Neural cell (in vitro differentiated cells): ENCODE measurements around the gene SWAP70. TPM values are rescaled to one million over a fixed set of nuclear protein-coding genes. Genes with fewer than 3 reads are reported as not detected.

ENCODE experiments used
- H2AFZ ChIP-seq: fragments of 200-600, 300-800 bp; sonication (generic), shearing (Covaris generic); 2 replicates; pipeline ENCODE4 v1.6.0; 2014; ENCODE audit warnings: low read depth, mild to moderate bottlenecking, antibody characterized with exemption, low read length, moderate library complexity
- H3F3A ChIP-seq: fragments of 200-600 bp; shearing (Covaris generic); 2 replicates; pipeline ENCODE4 v1.6.1; 2016; ENCODE audit warnings: mild to moderate bottlenecking, moderate library complexity, mixed read lengths, antibody characterized with exemption, low read length; ENCODE audit not compliant: insufficient read depth, poor library complexity, severe bottlenecking
- H3K27ac ChIP-seq: fragments of 200-600, 300-800 bp; sonication (generic), shearing (Covaris generic); 2 replicates; pipeline ENCODE4 v1.5.1; 2014; ENCODE audit warnings: mild to moderate bottlenecking, low read length, moderate library complexity
- H3K27me3 ChIP-seq: fragments of 300-800, 200-600 bp; sonication (generic), shearing (Covaris generic); 2 replicates; pipeline ENCODE4 v1.6.0; 2014; ENCODE audit warnings: mild to moderate bottlenecking, low read depth, low read length, moderate library complexity; ENCODE audit not compliant: insufficient read depth
- H3K36me3 ChIP-seq: fragments of 300-800, 200-600 bp; sonication (generic), shearing (Covaris generic); 2 replicates; pipeline ENCODE4 v1.5.1; 2014; ENCODE audit warnings: mild to moderate bottlenecking, antibody characterized with exemption, low read length, moderate library complexity; ENCODE audit not compliant: insufficient read depth
- H3K4me2 ChIP-seq: fragments of 300-800, 200-600 bp; sonication (generic), shearing (Covaris generic); 2 replicates; pipeline ENCODE4 v1.6.0; 2014; ENCODE audit warnings: mild to moderate bottlenecking, low read length
- H3K4me3 ChIP-seq: fragments of 300-800, 200-600 bp; sonication (generic), shearing (Covaris generic); 2 replicates; pipeline ENCODE4 v1.5.1; 2014; ENCODE audit warnings: mild to moderate bottlenecking, low read length, moderate library complexity
- H3K79me2 ChIP-seq: fragments of 200-600 bp; shearing (Covaris generic); replicated peaks from 2 replicates; pipeline ENCODE4 v1.6.0; 2014; ENCODE audit warnings: mild to moderate bottlenecking, low read length, moderate library complexity; ENCODE audit not compliant: insufficient read depth
- H3K9ac ChIP-seq: fragments of 300-800, 200-600 bp; sonication (generic), shearing (Covaris generic); 2 replicates; pipeline ENCODE4 v1.6.1; 2016; ENCODE audit warnings: mild to moderate bottlenecking, low read length, mixed read lengths
- H3K9me2 ChIP-seq: fragments of 200-600 bp; shearing (Covaris generic); 2 replicates; pipeline ENCODE4 v1.6.1; 2016; ENCODE audit warnings: mild to moderate bottlenecking, low read length, mixed read lengths; ENCODE audit not compliant: insufficient read depth
- H3K9me3 ChIP-seq: fragments of 200-600, 300-800 bp; sonication (generic), shearing (Covaris generic); 2 replicates; pipeline ENCODE4 v1.6.1; 2016; ENCODE audit warnings: mild to moderate bottlenecking, mixed run types, low read length, moderate library complexity, mixed read lengths
- H4K20me1 ChIP-seq: fragments of 200-600 bp; shearing (Covaris generic); 2 replicates; pipeline ENCODE4 v1.6.1; 2016; ENCODE audit warnings: mild to moderate bottlenecking, mixed run types; ENCODE audit not compliant: insufficient read depth
- EP300 ChIP-seq: fragments of 450-650 bp; conservative IDR thresholded peaks from 2 replicates; pipeline ENCODE4 v1.6.1; 2014; ENCODE audit warnings: antibody characterized with exemption, mild to moderate bottlenecking, moderate library complexity; ENCODE audit not compliant: poor library complexity, severe bottlenecking
- EZH2 ChIP-seq: fragments of 200-600, 300-800 bp; shearing (Covaris generic), sonication (generic); IDR thresholded peaks from 2 replicates; pipeline ENCODE4 v1.6.1; 2014; ENCODE audit warnings: antibody characterized with exemption, low read length, borderline replicate concordance, mild to moderate bottlenecking; ENCODE audit not compliant: insufficient read depth, poor library complexity, severe bottlenecking
- MXI1 ChIP-seq: fragments of 450-650 bp; conservative IDR thresholded peaks from 2 replicates; pipeline ENCODE4 v1.6.1; 2014; ENCODE audit warnings: antibody characterized with exemption, mild to moderate bottlenecking; ENCODE audit not compliant: poor library complexity, severe bottlenecking
- POLR2AphosphoS5 ChIP-seq: IDR thresholded peaks from 2 replicates; pipeline ENCODE4 v1.6.1; 2012
- RAD21 ChIP-seq: fragments of 450-650 bp; conservative IDR thresholded peaks from 2 replicates; pipeline ENCODE4 v1.6.1; 2014; ENCODE audit warnings: antibody characterized with exemption, mild to moderate bottlenecking, moderate library complexity
- SMC3 ChIP-seq: fragments of 450-650 bp; conservative IDR thresholded peaks from 2 replicates; pipeline ENCODE4 v1.6.1; 2014; ENCODE audit warnings: antibody characterized with exemption, mild to moderate bottlenecking, moderate library complexity; ENCODE audit not compliant: poor library complexity
- TAF1 ChIP-seq: IDR thresholded peaks from 2 replicates; pipeline ENCODE4 v1.6.1; 2012; ENCODE audit warnings: low read depth
- polyA plus RNA-seq: library from polyadenylated mRNA; depleted of rRNA; stranded (reverse); fragments of >200 nt; gene quantifications from 2 replicates; pipeline ENCODE4 v1.2.3, GENCODE V29; 2014
- TF ChIP-seq, protein P1 (sequence below): fragments of 450-650 bp; IDR thresholded peaks from 2 replicates; pipeline ENCODE4 v1.5.1; 2014; ENCODE audit warnings: antibody characterized with exemption, mild to moderate bottlenecking, moderate library complexity; ENCODE audit not compliant: poor library complexity, severe bottlenecking
- TF ChIP-seq, protein P2 (sequence below): IDR thresholded peaks from 2 replicates; pipeline ENCODE4 v1.6.1; 2012; ENCODE audit warnings: borderline replicate concordance

SWAP70 gene
- polyA plus RNA-seq, 1 donor from 2014 or later, result 1.4 TPM

DNA sequence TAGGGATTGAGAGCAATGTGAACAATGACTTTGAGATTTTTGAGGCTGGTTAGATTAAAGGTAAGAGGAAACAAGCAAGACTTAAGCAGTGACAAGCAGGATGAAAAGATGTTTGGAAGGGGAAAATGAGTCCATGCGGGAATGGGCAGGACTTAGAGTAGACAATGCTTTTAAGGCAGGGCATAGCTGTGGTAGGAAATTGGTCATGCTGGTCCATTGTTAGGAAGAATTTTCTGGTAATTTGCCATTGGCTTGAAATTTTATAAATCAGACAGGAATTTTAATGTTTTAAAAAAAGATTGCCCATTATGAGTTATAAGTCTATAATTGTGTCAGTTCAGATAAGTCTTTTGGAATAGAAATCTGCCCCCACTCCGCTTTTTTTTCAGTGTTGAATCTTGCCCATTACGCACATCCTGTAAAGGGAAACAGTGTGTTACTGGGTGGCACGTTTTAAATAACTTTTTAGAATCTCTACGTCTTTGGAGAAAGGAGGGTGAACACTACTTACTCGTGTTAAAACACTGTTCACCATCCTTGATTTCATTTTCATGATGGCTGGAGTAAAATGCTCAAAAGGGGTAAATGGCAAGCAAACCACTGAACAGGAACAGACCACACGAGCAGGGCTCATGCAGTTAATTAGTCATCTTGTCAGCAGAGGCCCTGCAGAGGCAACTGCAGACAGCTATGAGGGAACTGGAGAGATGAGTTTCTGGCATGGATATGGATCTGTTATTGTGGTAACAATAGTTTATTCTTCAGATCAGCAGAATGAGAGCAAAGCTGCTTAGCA lies 25.0 kb downstream of the SWAP70 start:
- no peaks in the 10 kb centered on the region for H3K9me3 ChIP-seq
- no peak overlapping the region for H3K4me3 ChIP-seq
- H3K9ac ChIP-seq, result no peak overlapping the region
- no peak overlapping the region for H2AFZ ChIP-seq
- no peaks in the 10 kb centered on the region for H3K9me2 ChIP-seq
- H3K27me3 ChIP-seq, result no peaks in the 10 kb centered on the region
- H3K79me2 ChIP-seq, result no peaks in the 10 kb centered on the region
- TF ChIP-seq EP300 (no peak), POLR2AphosphoS5 (no peak), MXI1 (no peak), EZH2 (no peak), SMC3 (no peak), TAF1 (no peak), RAD21 (no peak)
- TF ChIP-seq, protein P1, sequence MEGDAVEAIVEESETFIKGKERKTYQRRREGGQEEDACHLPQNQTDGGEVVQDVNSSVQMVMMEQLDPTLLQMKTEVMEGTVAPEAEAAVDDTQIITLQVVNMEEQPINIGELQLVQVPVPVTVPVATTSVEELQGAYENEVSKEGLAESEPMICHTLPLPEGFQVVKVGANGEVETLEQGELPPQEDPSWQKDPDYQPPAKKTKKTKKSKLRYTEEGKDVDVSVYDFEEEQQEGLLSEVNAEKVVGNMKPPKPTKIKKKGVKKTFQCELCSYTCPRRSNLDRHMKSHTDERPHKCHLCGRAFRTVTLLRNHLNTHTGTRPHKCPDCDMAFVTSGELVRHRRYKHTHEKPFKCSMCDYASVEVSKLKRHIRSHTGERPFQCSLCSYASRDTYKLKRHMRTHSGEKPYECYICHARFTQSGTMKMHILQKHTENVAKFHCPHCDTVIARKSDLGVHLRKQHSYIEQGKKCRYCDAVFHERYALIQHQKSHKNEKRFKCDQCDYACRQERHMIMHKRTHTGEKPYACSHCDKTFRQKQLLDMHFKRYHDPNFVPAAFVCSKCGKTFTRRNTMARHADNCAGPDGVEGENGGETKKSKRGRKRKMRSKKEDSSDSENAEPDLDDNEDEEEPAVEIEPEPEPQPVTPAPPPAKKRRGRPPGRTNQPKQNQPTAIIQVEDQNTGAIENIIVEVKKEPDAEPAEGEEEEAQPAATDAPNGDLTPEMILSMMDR, result no peak
- TF ChIP-seq, protein P2, sequence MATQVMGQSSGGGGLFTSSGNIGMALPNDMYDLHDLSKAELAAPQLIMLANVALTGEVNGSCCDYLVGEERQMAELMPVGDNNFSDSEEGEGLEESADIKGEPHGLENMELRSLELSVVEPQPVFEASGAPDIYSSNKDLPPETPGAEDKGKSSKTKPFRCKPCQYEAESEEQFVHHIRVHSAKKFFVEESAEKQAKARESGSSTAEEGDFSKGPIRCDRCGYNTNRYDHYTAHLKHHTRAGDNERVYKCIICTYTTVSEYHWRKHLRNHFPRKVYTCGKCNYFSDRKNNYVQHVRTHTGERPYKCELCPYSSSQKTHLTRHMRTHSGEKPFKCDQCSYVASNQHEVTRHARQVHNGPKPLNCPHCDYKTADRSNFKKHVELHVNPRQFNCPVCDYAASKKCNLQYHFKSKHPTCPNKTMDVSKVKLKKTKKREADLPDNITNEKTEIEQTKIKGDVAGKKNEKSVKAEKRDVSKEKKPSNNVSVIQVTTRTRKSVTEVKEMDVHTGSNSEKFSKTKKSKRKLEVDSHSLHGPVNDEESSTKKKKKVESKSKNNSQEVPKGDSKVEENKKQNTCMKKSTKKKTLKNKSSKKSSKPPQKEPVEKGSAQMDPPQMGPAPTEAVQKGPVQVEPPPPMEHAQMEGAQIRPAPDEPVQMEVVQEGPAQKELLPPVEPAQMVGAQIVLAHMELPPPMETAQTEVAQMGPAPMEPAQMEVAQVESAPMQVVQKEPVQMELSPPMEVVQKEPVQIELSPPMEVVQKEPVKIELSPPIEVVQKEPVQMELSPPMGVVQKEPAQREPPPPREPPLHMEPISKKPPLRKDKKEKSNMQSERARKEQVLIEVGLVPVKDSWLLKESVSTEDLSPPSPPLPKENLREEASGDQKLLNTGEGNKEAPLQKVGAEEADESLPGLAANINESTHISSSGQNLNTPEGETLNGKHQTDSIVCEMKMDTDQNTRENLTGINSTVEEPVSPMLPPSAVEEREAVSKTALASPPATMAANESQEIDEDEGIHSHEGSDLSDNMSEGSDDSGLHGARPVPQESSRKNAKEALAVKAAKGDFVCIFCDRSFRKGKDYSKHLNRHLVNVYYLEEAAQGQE, result no peak
- H3K27ac ChIP-seq, result no peak overlapping the region
- H4K20me1 ChIP-seq, result no peaks in the 10 kb centered on the region
- H3K4me2 ChIP-seq, result no peak overlapping the region
- no peaks in the 10 kb centered on the region for H3K36me3 ChIP-seq
- no peaks in the 10 kb centered on the region for H3F3A ChIP-seq

DNA sequence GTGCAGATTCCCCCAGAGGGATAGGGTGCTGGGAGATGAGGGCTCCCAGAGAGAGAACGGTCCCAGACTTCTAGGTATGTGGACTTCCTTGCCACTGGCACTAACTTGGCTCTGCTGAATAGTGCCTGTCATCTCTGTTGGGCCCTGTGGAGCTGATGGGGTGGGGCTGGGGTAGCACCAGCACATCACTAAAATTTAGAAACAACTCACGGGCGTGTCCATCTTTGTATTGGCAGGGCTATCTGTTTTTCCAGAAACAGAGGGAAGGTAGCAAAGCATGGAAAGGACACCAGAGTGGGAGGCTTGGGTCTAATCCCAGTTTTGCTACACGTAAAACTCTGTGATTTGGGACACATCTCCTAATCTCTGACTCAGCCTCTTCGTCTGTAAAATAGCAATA lies 25.8 kb downstream of the SWAP70 start:
- Histone ChIP-seq H3K9me3 (no peaks in the 10 kb centered on the region), H3K27me3 (no peaks in the 10 kb centered on the region), H3K9me2 (no peaks in the 10 kb centered on the region), H3K9ac (no peak overlapping the region), H3F3A (no peaks in the 10 kb centered on the region), H3K4me3 (no peak overlapping the region), H3K79me2 (no peaks in the 10 kb centered on the region), H3K27ac (no peak overlapping the region), H4K20me1 (no peaks in the 10 kb centered on the region), H3K4me2 (no peak overlapping the region), H2AFZ (no peak overlapping the region), H3K36me3 (no peaks in the 10 kb centered on the region)
- no peak for TF ChIP-seq POLR2AphosphoS5
- no peak for TF ChIP-seq EP300
- no peak for TF ChIP-seq RAD21
- TF ChIP-seq, protein P1, result no peak
- TF ChIP-seq EZH2, result no peak
- TF ChIP-seq, protein P2, result no peak
- TF ChIP-seq MXI1, result no peak
- TF ChIP-seq TAF1, result no peak
- no peak for TF ChIP-seq SMC3
